Measurements from ENCODE around the gene ATCAY.
"Not testable (repeated sequence)": the region's sequence is repeated elsewhere in the genome, so short reads cannot be mapped to it uniquely, and the experiment has no call there.

DNA sequence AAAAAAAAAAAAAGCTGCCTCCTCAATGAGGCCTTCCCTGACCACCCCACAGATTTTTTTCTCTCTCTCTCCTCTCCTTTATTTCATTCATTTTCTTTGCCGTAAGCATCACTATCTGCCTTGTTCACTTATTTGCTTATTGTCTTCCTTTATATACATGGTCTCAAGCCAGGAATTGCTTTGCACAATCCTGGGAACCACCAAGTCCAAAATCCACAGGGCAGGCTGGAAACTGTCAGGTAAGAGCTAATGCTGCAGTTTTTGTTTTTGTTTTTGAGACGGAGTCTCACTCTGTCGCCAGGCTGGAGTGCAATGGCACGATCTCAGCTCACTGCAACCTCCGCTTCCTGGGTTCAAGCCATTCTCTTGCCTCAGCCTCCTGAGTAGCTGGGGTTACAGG is 14.5 kb downstream of the ATCAY start:
- TF ChIP-seq, protein P1, sequence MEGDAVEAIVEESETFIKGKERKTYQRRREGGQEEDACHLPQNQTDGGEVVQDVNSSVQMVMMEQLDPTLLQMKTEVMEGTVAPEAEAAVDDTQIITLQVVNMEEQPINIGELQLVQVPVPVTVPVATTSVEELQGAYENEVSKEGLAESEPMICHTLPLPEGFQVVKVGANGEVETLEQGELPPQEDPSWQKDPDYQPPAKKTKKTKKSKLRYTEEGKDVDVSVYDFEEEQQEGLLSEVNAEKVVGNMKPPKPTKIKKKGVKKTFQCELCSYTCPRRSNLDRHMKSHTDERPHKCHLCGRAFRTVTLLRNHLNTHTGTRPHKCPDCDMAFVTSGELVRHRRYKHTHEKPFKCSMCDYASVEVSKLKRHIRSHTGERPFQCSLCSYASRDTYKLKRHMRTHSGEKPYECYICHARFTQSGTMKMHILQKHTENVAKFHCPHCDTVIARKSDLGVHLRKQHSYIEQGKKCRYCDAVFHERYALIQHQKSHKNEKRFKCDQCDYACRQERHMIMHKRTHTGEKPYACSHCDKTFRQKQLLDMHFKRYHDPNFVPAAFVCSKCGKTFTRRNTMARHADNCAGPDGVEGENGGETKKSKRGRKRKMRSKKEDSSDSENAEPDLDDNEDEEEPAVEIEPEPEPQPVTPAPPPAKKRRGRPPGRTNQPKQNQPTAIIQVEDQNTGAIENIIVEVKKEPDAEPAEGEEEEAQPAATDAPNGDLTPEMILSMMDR (IDR thresholded peaks at IDR 0.05) = not testable (repeated sequence)
- not testable (repeated sequence) for TF ChIP-seq POLR2A (IDR thresholded peaks at IDR 0.05)
